B cell (primary cell): ENCODE results near the gene SPHK2. TPM values are rescaled to one million over a fixed set of nuclear protein-coding genes. Genes with fewer than 3 reads are reported as not detected.

ENCODE experiments used
- ATAC-seq: fragments of 200-7000 bp; cut with Tn5 transposase; one replicate; pipeline ENCODE4 v1.10.0; 2021; ENCODE audit warnings: low read depth, mild to moderate bottlenecking, moderate number of reproducible peaks, moderate library complexity
- CTCF ChIA-PET: fragments of 350-600 bp; sonication (Branson Sonifier 250); formaldehyde crosslinking; loops from one replicate; lab custom pipeline; 2021; ENCODE audit warnings: antibody characterized with exemption, inconsistent platforms; lab: Charles Lee
- POLR2A ChIA-PET: fragments of 350-600 bp; sonication (Branson Sonifier 250); formaldehyde crosslinking; loops from one replicate; lab custom pipeline; 2021; ENCODE audit warnings: antibody characterized with exemption; lab: Charles Lee
- DNase-seq: peaks from one replicate; pipeline ENCODE4 v3.0.0; 2013
- H2AFZ ChIP-seq: 2 replicates; pipeline ENCODE4 v1.6.1; 2012; ENCODE audit warnings: mild to moderate bottlenecking, low read depth, low read length; ENCODE audit not compliant: insufficient read depth, poor library complexity, severe bottlenecking
- H3K27ac ChIP-seq, 2 donors: 1 replicate in 1 of 2; 2 replicates in 1 of 2; pipeline ENCODE4 v1.5.1; 2012 to 2013; ENCODE audit warnings: low read length in 2 of 2, mild to moderate bottlenecking in 2 of 2, moderate library complexity in 1 of 2
- H3K27me3 ChIP-seq, 4 experiments: fragments of 200-600 bp in 1 of 4; sonication (generic) in 1 of 4; replicated peaks in 1 of 4; 1 replicate in 2 of 4; 2 replicates in 2 of 4; pipeline versions ENCODE4 v1.6.1 to v1.7.0; 2013 to 2016; ENCODE audit warnings: low read length in 3 of 4, mild to moderate bottlenecking in 2 of 4, mixed read lengths in 1 of 4, moderate library complexity in 1 of 4; ENCODE audit not compliant: insufficient read depth in 4 of 4, control insufficient read depth in 3 of 4; ENCODE audit errors: control extremely low read depth in 1 of 4
- H3K36me3 ChIP-seq, 2 experiments: replicated peaks in 1 of 2; 1 replicate in 1 of 2; 2 replicates in 1 of 2; pipeline versions ENCODE4 v1.6.1 to v1.7.1; 2013; ENCODE audit warnings: low read length in 1 of 2; ENCODE audit not compliant: insufficient read depth in 2 of 2, control insufficient read depth in 1 of 2; ENCODE audit errors: control extremely low read depth in 1 of 2, extremely low read depth in 1 of 2
- H3K4me1 ChIP-seq, 2 donors: fragments of 200-600 bp in 1 of 2; sonication (generic) in 1 of 2; 1 replicate in 1 of 2; 2 replicates in 1 of 2; pipeline versions ENCODE4 v1.5.1 to v1.6.1; 2013 to 2017; ENCODE audit warnings: low read length in 2 of 2; ENCODE audit not compliant: control insufficient read depth in 2 of 2, insufficient read depth in 2 of 2
- H3K4me2 ChIP-seq: replicated peaks from 2 replicates; pipeline ENCODE3; 2012; ENCODE audit warnings: mild to moderate bottlenecking, low read depth, low read length; ENCODE audit not compliant: poor library complexity, severe bottlenecking
- H3K4me3 ChIP-seq, 5 experiments: fragments of 200-600 bp in 1 of 5; sonication (generic) in 1 of 5; 1 replicate in 3 of 5; 2 replicates in 2 of 5; pipeline versions ENCODE4 v1.5.1 to v1.7.0; 2011 to 2016; ENCODE audit warnings: low read length in 4 of 5, mild to moderate bottlenecking in 4 of 5, low read depth in 2 of 5, control low read depth in 1 of 5, moderate library complexity in 1 of 5; ENCODE audit not compliant: insufficient read depth in 1 of 5; ENCODE audit errors: control extremely low read depth in 1 of 5, extremely low read depth in 1 of 5
- H3K79me2 ChIP-seq: fragments of 200-600 bp; sonication (generic); one replicate; pipeline ENCODE4 v1.6.0; 2016; ENCODE audit warnings: low read length; ENCODE audit not compliant: control insufficient read depth, insufficient read depth
- H3K9ac ChIP-seq: fragments of 200-600 bp; sonication (generic); 2 replicates; pipeline ENCODE4 v1.6.1; 2017; ENCODE audit warnings: mild to moderate bottlenecking, low read length, moderate library complexity
- H3K9me3 ChIP-seq, 3 donors: one replicate each; pipeline versions ENCODE4 v1.6.1 to v1.7.1; 2013; ENCODE audit warnings: low read length in 2 of 3; ENCODE audit not compliant: control insufficient read depth in 2 of 3, insufficient read depth in 1 of 3; ENCODE audit errors: control extremely low read depth in 1 of 3
- H4K20me1 ChIP-seq: 2 replicates; pipeline ENCODE4 v1.6.0; 2012; ENCODE audit warnings: mild to moderate bottlenecking, low read length; ENCODE audit not compliant: insufficient read depth, control insufficient read depth, poor library complexity, severe bottlenecking
- H3K27ac Mint-ChIP-seq: one replicate; pipeline ENCODE4 v1.8.0; 2021; ENCODE audit warnings: mixed read lengths
- H3K27me3 Mint-ChIP-seq: one replicate; pipeline ENCODE4 v1.8.0; 2021; ENCODE audit warnings: mixed read lengths
- H3K4me1 Mint-ChIP-seq: one replicate; pipeline ENCODE4 v1.8.0; 2021; ENCODE audit warnings: mixed read lengths
- H3K4me3 Mint-ChIP-seq: one replicate; pipeline ENCODE4 v1.8.0; 2021; ENCODE audit warnings: mixed read lengths
- H3K9me3 Mint-ChIP-seq: one replicate; pipeline ENCODE4 v1.8.0; 2022; ENCODE audit warnings: mixed read lengths; ENCODE audit not compliant: insufficient read depth
- CTCF ChIP-seq: fragments of 200-600 bp; IDR thresholded peaks from one replicate; pipeline ENCODE4 v1.8.0; 2022; ENCODE audit warnings: antibody characterized with exemption, mild to moderate bottlenecking
- EZH2 ChIP-seq: IDR thresholded peaks from 2 replicates; pipeline ENCODE4 v1.6.1; 2012; ENCODE audit warnings: borderline replicate concordance, low read depth, mild to moderate bottlenecking, moderate library complexity, low read length; ENCODE audit not compliant: insufficient read depth, poor library complexity, severe bottlenecking
- WGBS: methylation state at CpG from one replicate; pipeline ENCODE4 v1.1.5; 2013; ENCODE audit warnings: missing lambda C conversion rate; ENCODE audit not compliant: insufficient coverage; 5-methylcytosine and 5-hydroxymethylcytosine counted together
- intact Hi-C: fragments of 100-400 bp; cut with micrococcal nuclease; formaldehyde crosslinking; loops from one replicate; pipeline ENCODE4 v1.10.0; 2022
- polyA plus RNA-seq: library from polyadenylated mRNA; depleted of rRNA; stranded (reverse); fragments of >200 nt; gene quantifications from 2 replicates; pipeline ENCODE4 v1.2.3, GENCODE V29; 2012
- total RNA-seq, 2 donors: library from RNA; stranded (reverse); fragments of 120-200 nt in 1 of 2; gene quantifications; 1 replicate in 1 of 2; 2 replicates in 1 of 2; pipeline versions ENCODE4 v1.2.3 to v1.2.4, GENCODE V29; 2013 to 2022

Gene SPHK2
- total and polyA plus RNA-seq, 2 donors (not counting 1 experiment from before 2014, with no cell fraction given) = 17.0 to 47.3 TPM

DNA sequence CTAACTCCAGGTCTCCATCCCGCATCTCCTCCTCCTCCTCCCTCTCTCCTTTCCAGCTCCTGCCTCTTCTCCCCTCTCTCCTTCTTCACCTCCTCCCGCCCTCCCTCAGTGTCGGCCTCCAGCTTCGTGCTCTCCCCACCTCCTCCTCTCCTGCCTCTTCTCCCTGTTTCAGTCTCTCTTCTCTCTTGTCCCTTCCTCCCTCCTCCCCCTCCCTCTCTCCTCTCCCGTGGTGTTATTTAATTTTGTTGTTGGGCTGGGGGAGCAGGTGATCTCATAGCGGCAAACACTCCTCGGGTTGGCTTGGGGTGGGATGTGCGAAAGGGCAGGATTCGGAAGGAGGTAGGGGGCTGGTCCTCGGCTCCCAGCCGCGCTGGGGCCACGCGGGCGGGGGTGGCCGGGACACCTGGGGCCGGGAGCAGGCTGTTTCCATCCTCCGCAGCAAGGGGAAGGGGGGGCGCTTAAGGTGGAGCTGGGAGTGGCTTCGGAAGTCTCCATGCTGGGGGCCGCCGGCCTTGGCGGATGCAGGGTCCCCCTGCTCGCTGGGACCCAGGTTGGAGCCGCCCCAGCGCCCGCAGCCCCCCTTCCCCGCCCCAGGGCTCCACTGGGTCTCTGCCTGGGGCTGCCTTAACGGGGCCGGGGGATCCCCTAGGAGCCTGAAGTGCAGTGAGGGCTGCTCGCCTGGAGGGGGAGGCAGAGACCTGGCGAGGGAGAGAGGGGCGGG lies 26.9 kb downstream of the SPHK2 start, which contains the start of gene CA11:
Gene CA11 (minus strand): TSS at position 187 of the 721 bp plus-strand sequence. CDS start 555 bp downstream, outside the sequence.
- H3K4me1 ChIP-seq = peaks cover 23 to 45% of the 10 kb centered on the region in 2 donors
- peak within 1 kb of the TSS; percentile 74 to 80 for H3K27ac ChIP-seq
- H3K4me3 Mint-ChIP-seq = peak within 1 kb of the TSS; percentile 96
- peak within 1 kb of the TSS; percentile 97 for H2AFZ ChIP-seq
- H3K36me3 ChIP-seq = no peaks in the 10 kb centered on the region
- peak within 1 kb of the TSS; percentile 99 for H3K4me2 ChIP-seq
- H3K4me3 ChIP-seq = peak within 1 kb of the TSS; percentile 52 to 95 (median 75)
- peak; percentile 87 for ATAC-seq
- no peaks in the 10 kb centered on the region for H3K9me3 Mint-ChIP-seq
- CTCF ChIA-PET = interaction anchor here (0.6 to 3.5 kb wide), 19 partner anchors 8 to 325 kb away, joined by 3 to 51 read pairs (median 6); partner anchors contain the start of genes DBP and HSD17B14
- TF ChIP-seq EZH2 (no peak), CTCF (peak; percentile 80)
- H4K20me1 ChIP-seq = no peaks in the 10 kb centered on the region
- H3K79me2 ChIP-seq = peaks cover 43% of the 10 kb centered on the region
- peak within 1 kb of the TSS; percentile 98 for H3K27ac Mint-ChIP-seq
- peak within 1 kb of the TSS; percentile 87 for H3K9ac ChIP-seq
- peaks cover 0 to 8% (median 0%) of the 10 kb centered on the region in 3 donors for H3K9me3 ChIP-seq
- no peaks in the 10 kb centered on the region for H3K27me3 ChIP-seq
- WGBS = under 1% methylated on average over 29 of the region's 33 CpGs
- peaks cover 50% of the 10 kb centered on the region for H3K4me1 Mint-ChIP-seq
- peak; percentile 94 for DNase-seq
- POLR2A ChIA-PET = interaction anchor here (0.6 to 2.4 kb wide), 15 partner anchors 9 to 347 kb away, joined by 3 to 22 read pairs (median 4); partner anchors contain the start of genes DBP, GYS1, RPL18 and RUVBL2
- H3K27me3 Mint-ChIP-seq = no peaks in the 10 kb centered on the region
- intact Hi-C loops = loop anchor here (1.0 to 2.0 kb wide), 9 partner anchors 8 to 319 kb away; partner anchors contain the start of gene FTL
